ENCODE data around the gene AURKA.

DNA sequence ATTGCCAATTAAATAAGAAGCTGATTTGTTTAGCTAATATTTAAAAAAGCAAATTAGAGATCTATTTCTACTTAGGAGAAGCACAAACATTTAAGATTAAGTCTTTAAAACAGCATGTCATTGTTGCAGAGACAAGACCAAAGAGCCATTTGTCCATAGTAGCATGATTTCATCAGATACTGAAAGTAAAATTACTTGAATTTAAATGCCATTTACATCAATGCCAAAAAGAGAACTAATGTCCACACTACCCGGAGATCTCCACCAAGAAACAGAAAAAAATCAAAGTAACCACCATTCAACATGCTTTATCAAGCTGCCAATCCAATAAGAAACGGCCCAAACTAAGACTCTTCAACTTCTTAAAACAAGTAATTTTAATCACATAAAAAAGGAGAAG is 15.7 kb downstream of the AURKA start:
- TF ChIP-seq, protein P1, sequence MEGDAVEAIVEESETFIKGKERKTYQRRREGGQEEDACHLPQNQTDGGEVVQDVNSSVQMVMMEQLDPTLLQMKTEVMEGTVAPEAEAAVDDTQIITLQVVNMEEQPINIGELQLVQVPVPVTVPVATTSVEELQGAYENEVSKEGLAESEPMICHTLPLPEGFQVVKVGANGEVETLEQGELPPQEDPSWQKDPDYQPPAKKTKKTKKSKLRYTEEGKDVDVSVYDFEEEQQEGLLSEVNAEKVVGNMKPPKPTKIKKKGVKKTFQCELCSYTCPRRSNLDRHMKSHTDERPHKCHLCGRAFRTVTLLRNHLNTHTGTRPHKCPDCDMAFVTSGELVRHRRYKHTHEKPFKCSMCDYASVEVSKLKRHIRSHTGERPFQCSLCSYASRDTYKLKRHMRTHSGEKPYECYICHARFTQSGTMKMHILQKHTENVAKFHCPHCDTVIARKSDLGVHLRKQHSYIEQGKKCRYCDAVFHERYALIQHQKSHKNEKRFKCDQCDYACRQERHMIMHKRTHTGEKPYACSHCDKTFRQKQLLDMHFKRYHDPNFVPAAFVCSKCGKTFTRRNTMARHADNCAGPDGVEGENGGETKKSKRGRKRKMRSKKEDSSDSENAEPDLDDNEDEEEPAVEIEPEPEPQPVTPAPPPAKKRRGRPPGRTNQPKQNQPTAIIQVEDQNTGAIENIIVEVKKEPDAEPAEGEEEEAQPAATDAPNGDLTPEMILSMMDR (IDR thresholded peaks at IDR 0.05; ENCODE audit: insufficient read depth, low read length, poor library complexity, severe bottlenecking) = no peak
- TF ChIP-seq EZH2phosphoT487 (conservative IDR thresholded peaks at IDR 0.05; ENCODE audit: low read length) = no peak

All from SU-DHL-6 (cell line).